HEK293T (cell line): ENCODE results near the gene CCDC85A.

Source experiments
- CTCF ChIA-PET: fragments of 350-600 bp; formaldehyde crosslinking; extraction: SDS; loops from one replicate; lab custom pipeline; 2021; ENCODE audit warnings: antibody characterized with exemption, inconsistent platforms; lab: Yijun Ruan, JAX
- POLR2A ChIA-PET: fragments of 350-600 bp; formaldehyde crosslinking; extraction: SDS; loops from one replicate; lab custom pipeline; 2020; ENCODE audit warnings: antibody characterized with exemption, inconsistent platforms; lab: Yijun Ruan, JAX
- DNase-seq: peaks from one replicate; pipeline ENCODE4 v3.0.0; 2012; ENCODE audit warnings: mixed read lengths; ENCODE audit errors: extremely low spot score
- ARNT ChIP-seq: fragments of 450-650 bp; IDR thresholded peaks from 2 replicates; pipeline ENCODE4 v1.6.1; 2017; ENCODE audit warnings: mild to moderate bottlenecking
- BHLHE40 ChIP-seq: fragments of 450-650 bp; IDR thresholded peaks from 2 replicates; pipeline ENCODE4 v1.6.1; 2016; ENCODE audit warnings: mild to moderate bottlenecking, moderate library complexity, borderline replicate concordance
- CTBP1 ChIP-seq: fragments of 450-650 bp; IDR thresholded peaks from 2 replicates; pipeline ENCODE4 v1.6.1; 2016; ENCODE audit warnings: borderline replicate concordance
- ELF4 ChIP-seq: fragments of 450-650 bp; IDR thresholded peaks from 2 replicates; pipeline ENCODE4 v1.6.1; 2017; ENCODE audit warnings: antibody characterized with exemption
- FOXA1 ChIP-seq: fragments of 450-650 bp; IDR thresholded peaks from 2 replicates; pipeline ENCODE4 v1.6.1; 2016; ENCODE audit warnings: mild to moderate bottlenecking
- FOXK2 ChIP-seq: fragments of 450-650 bp; IDR thresholded peaks from 2 replicates; pipeline ENCODE4 v1.6.1; 2016; ENCODE audit warnings: mild to moderate bottlenecking
- FOXM1 ChIP-seq: fragments of 450-650 bp; IDR thresholded peaks from 2 replicates; pipeline ENCODE4 v1.6.1; 2017; ENCODE audit warnings: mild to moderate bottlenecking, borderline replicate concordance
- HDGF ChIP-seq: fragments of 450-650 bp; IDR thresholded peaks from 2 replicates; pipeline ENCODE4 v1.6.1; 2017; ENCODE audit warnings: antibody characterized with exemption, borderline replicate concordance
- L3MBTL2 ChIP-seq: fragments of 450-650 bp; conservative IDR thresholded peaks from 2 replicates; pipeline ENCODE4 v1.6.1; 2016; ENCODE audit warnings: mild to moderate bottlenecking
- LEF1 ChIP-seq: fragments of 450-650 bp; IDR thresholded peaks from 2 replicates; pipeline ENCODE4 v1.6.1; 2017; ENCODE audit warnings: mild to moderate bottlenecking, borderline replicate concordance
- NFRKB ChIP-seq: fragments of 450-650 bp; IDR thresholded peaks from 2 replicates; pipeline ENCODE4 v1.6.1; 2016; ENCODE audit warnings: mild to moderate bottlenecking, moderate library complexity
- SP1 ChIP-seq: fragments of 450-650 bp; IDR thresholded peaks from 2 replicates; pipeline ENCODE4 v1.6.1; 2017
- SUZ12 ChIP-seq: fragments of 450-650 bp; IDR thresholded peaks from 2 replicates; pipeline ENCODE4 v1.6.1; 2016; ENCODE audit warnings: mild to moderate bottlenecking
- TARDBP ChIP-seq: fragments of 450-650 bp; IDR thresholded peaks from 2 replicates; pipeline ENCODE4 v1.6.1; 2016
- ZNF384 ChIP-seq: fragments of 450-650 bp; IDR thresholded peaks from 2 replicates; pipeline ENCODE4 v1.6.1; 2016
- TF ChIP-seq, protein P1 (sequence below): fragments of 450-650 bp; IDR thresholded peaks from 2 replicates; pipeline ENCODE4 v1.6.1; 2016

The CCDC85A gene

DNA sequence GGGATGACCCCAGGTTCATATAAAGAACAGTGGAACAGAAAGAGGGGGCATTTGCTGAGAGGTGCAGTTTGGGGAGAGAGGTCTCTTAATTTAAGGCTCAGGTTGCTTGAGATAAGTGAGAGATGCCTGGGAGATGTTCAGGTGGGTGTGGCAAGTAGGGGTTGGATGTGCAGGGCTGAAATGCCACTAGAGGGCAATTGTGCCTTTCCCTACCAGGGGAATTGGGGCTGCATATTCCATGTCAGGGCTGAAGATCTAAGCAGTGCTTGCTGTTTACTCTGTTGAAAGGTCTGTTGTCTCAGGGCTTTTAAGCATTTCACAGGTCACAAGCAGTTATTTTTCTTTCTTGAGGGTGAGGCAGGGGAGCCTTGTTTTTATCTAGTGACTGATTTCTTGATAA lies 7.8 kb downstream of the CCDC85A start:
- ChIA-PET POLR2A (no interaction called here), CTCF (interaction anchor here (0.6 kb wide), 1 partner anchor 260 kb away, joined by 5 read pairs; no protein-coding TSS in a partner anchor)
- no peak for TF ChIP-seq ELF4
- TF ChIP-seq FOXK2: no peak
- TF ChIP-seq FOXM1: no peak
- no peak for TF ChIP-seq SP1
- TF ChIP-seq L3MBTL2: no peak
- no peak for TF ChIP-seq CTBP1
- DNase-seq: peak; percentile 57

DNA sequence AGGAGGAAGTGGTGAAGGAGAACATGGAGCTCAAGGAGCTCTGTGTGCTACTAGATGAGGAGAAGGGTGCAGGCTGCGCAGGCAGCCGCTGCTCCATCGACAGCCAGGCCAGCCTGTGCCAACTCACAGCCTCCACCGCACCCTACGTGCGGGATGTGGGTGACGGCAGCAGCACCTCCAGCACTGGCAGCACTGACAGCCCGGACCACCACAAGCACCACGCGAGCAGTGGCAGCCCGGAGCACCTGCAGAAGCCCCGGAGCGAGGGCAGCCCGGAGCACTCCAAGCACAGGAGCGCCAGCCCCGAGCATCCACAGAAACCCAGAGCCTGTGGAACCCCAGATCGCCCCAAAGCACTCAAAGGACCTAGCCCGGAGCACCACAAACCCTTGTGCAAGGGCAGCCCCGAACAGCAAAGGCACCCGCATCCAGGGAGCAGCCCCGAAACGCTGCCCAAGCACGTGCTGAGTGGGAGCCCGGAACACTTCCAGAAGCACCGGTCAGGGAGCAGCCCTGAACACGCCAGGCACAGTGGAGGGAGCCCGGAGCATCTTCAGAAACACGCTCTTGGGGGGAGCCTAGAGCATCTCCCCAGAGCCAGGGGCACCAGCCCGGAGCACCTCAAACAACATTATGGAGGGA lies 9.0 kb downstream of the CCDC85A start:
- POLR2A ChIA-PET: no interaction called here
- TF ChIP-seq HDGF (no peak), CTBP1 (no peak), ZNF384 (no peak), ELF4 (no peak), SP1 (no peak), FOXA1 (no peak), SUZ12 (no peak), FOXM1 (no peak), ARNT (no peak)
- DNase-seq: no peak
- CTCF ChIA-PET: interaction anchor here (1.8 kb wide), 1 partner anchor 9 kb away, joined by 4 read pairs; the partner anchor contains the start of gene CCDC85A

DNA sequence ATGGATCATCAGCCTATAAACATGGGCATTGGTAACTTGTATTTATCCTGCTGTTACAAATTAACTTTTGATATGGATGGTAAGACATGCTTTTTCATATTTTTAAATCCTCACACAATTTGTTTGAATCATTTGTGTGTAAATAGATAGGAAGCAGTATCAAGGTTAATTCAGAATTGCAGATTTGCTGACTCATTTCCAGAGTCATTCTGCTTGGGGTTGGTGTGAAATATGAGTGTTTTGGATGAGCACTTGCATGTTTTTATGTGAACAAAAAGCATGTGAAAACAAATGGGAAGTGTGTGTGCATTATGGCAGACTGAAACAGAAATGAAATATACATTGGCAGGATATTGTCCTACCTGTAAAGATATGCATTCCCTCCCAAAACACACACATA lies 11.8 kb downstream of the CCDC85A start:
- DNase-seq: no peak
- CTCF ChIA-PET: no interaction called here
- POLR2A ChIA-PET: no interaction called here
- TF ChIP-seq BHLHE40: no peak
- no peak for TF ChIP-seq ARNT
- TF ChIP-seq LEF1: no peak
- TF ChIP-seq FOXM1: no peak
- TF ChIP-seq HDGF: no peak
- TF ChIP-seq, protein P1, sequence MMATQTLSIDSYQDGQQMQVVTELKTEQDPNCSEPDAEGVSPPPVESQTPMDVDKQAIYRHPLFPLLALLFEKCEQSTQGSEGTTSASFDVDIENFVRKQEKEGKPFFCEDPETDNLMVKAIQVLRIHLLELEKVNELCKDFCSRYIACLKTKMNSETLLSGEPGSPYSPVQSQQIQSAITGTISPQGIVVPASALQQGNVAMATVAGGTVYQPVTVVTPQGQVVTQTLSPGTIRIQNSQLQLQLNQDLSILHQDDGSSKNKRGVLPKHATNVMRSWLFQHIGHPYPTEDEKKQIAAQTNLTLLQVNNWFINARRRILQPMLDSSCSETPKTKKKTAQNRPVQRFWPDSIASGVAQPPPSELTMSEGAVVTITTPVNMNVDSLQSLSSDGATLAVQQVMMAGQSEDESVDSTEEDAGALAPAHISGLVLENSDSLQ: no peak
- no peak for TF ChIP-seq L3MBTL2
- no peak for TF ChIP-seq NFRKB
- no peak for TF ChIP-seq ELF4
- no peak for TF ChIP-seq SP1
- no peak for TF ChIP-seq SUZ12
- no peak for TF ChIP-seq FOXK2
- no peak for TF ChIP-seq FOXA1
- no peak for TF ChIP-seq CTBP1
- TF ChIP-seq TARDBP: no peak

DNA sequence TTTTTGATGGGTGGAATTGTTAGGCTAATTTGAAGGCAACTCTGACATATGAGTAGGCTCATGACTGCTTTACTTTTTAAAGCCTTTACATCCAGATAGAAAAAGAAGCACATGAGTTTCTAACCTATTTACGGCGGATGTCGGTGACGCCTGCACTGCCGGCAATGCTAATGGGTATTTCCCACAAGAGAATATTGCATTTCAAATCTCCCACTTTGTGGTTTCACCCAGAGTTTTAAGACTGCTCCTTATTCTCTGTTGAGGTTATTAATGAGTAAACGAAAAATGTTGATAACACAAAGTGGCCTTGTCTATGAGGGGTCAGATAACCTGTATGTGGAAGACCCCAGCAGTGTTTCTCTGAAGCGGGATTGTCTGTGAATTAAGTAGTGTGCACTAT lies 14.0 kb downstream of the CCDC85A start:
- TF ChIP-seq BHLHE40 (no peak), LEF1 (no peak), ZNF384 (no peak), FOXK2 (no peak), TARDBP (no peak), FOXM1 (no peak), ARNT (no peak)
- TF ChIP-seq, protein P1: no peak
- DNase-seq: no peak
- ChIA-PET POLR2A (no interaction called here), CTCF (no interaction called here)

DNA sequence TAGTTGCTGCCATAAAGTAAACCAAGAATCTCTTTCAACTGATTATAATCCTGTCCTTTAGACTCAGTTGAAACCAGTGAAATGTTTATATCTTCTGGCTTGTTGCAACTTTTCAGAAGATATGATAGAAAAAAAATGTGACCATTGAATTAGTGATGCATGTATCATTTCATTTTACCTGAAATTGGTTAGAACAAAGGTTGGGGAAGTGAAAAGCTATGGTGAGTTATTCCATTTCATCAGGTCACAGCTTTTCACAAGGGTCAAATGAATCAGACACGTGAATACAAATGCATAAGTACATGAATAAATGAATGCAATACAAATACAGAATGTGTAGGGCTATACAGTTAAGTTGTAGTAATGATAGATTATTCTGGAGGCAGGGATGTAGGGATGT lies 15.1 kb downstream of the CCDC85A start:
- no peak for DNase-seq
- CTCF ChIA-PET: interaction anchor here (0.7 kb wide), 1 partner anchor 14 kb away, joined by 3 read pairs; no protein-coding TSS in a partner anchor

DNA sequence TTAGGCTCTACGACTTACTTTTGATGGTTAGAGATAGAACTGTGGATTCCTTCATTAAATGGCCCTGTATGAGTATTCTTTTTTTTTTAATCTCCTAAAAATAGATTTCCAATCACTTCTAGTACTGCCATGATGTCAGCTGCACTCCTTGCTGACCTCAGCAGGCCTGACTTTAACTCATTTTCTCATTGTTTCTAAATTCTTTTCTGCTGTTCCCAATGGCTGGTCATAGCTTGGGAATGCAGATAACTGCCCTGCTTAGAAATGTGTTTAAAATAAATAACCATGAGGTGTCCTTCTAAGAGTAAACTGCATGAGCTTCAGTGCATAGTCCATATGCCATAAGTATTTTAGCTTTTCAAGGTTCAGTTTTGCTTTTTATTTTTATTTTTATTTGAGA lies 15.7 kb downstream of the CCDC85A start:
- no peak for DNase-seq
- CTCF ChIA-PET: no interaction called here
- POLR2A ChIA-PET: interaction anchor here (0.6 kb wide), 1 partner anchor 1847 kb away, joined by 3 read pairs; the partner anchor contains the start of gene VRK2
- TF ChIP-seq FOXK2 (no peak), ELF4 (no peak), ZNF384 (no peak), SUZ12 (no peak), TARDBP (no peak), BHLHE40 (no peak)

More for the DNA sequence above, 15.1 kb downstream of the CCDC85A start:
- TF ChIP-seq, protein P1: no peak
- TF ChIP-seq FOXA1: no peak
- no peak for TF ChIP-seq TARDBP
- no peak for TF ChIP-seq LEF1
- POLR2A ChIA-PET: interaction anchor here (0.6 kb wide), 1 partner anchor 1847 kb away, joined by 3 read pairs; the partner anchor contains the start of gene VRK2
